Adrenal gland (tissue), 5 donors: ENCODE measurements around the gene MRC2.

Experiments
- POLR2A ChIP-seq, 2 donors: fragments of 450-650 bp; IDR thresholded peaks; one replicate each; pipeline ENCODE4 v1.6.1; 2017; ENCODE audit warnings: antibody characterized with exemption in 2 of 2, mild to moderate bottlenecking in 2 of 2, moderate library complexity in 1 of 2
- TF ChIP-seq, protein P1 (sequence below), 6 experiments: fragments of 450-650 bp in 4 of 6; fragments of 200-600 bp in 2 of 6; sonication (generic) in 1 of 6; IDR thresholded peaks; 1 replicate in 5 of 6; 2 replicates in 1 of 6; pipeline versions ENCODE4 v1.5.1 to v1.8.0; 2016 to 2021; ENCODE audit warnings: antibody characterized with exemption in 6 of 6, mild to moderate bottlenecking in 2 of 6, moderate library complexity in 1 of 6
- donor health status: DM: no; HTN: no; CAD: no.

DNA sequence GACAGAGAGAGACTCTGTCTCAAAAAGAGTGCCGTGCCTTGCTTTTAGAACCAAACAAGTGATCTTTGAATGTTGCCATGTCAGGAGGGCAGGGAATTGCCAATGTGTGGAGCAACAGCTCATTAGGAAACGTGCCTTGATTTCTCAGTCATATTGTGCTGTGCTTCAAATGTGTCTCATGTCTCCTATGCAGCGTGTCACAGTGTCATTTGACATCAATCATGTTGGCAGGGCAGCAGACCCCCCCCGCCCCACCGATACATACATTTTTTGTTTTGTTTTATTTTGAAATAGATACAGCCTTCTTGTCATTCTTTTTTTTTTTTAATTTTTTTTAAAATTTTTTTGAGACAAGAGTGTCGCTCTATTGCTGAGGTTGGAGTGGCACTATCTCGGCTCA lies 22.1 kb downstream of the MRC2 start:
- TF ChIP-seq, protein P1, sequence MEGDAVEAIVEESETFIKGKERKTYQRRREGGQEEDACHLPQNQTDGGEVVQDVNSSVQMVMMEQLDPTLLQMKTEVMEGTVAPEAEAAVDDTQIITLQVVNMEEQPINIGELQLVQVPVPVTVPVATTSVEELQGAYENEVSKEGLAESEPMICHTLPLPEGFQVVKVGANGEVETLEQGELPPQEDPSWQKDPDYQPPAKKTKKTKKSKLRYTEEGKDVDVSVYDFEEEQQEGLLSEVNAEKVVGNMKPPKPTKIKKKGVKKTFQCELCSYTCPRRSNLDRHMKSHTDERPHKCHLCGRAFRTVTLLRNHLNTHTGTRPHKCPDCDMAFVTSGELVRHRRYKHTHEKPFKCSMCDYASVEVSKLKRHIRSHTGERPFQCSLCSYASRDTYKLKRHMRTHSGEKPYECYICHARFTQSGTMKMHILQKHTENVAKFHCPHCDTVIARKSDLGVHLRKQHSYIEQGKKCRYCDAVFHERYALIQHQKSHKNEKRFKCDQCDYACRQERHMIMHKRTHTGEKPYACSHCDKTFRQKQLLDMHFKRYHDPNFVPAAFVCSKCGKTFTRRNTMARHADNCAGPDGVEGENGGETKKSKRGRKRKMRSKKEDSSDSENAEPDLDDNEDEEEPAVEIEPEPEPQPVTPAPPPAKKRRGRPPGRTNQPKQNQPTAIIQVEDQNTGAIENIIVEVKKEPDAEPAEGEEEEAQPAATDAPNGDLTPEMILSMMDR (IDR thresholded peaks at IDR 0.05) = no peak
- no peak for TF ChIP-seq POLR2A (IDR thresholded peaks at IDR 0.05)
